Activated naive CD4-positive, alpha-beta T cell treated with Interleukin-2 at 50 U/mL for 16 hours (primary cell): ENCODE results near the gene GRID1.
"Not testable (repeated sequence)": the region's sequence is repeated elsewhere in the genome, so short reads cannot be mapped to it uniquely, and the experiment has no call there.

Experiments used
- DNase-seq: peaks from one replicate; pipeline ENCODE4 v3.0.0-alpha.2; 2020

The GRID1 gene

GRCh38 chr10:86391986-86392722 is 25.6 kb upstream of the GRID1 start:
- no peak for DNase-seq

GRCh38 chr10:86391236-86391840 is 24.7 kb upstream of the GRID1 start:
- no peak for DNase-seq

GRCh38 chr10:86390337-86391120 is 23.9 kb upstream of the GRID1 start:
- DNase-seq = no peak

GRCh38 chr10:86389441-86390193 is 23.0 kb upstream of the GRID1 start:
- no peak for DNase-seq

GRCh38 chr10:86389109-86389440 is 22.5 kb upstream of the GRID1 start:
- not testable (repeated sequence) for DNase-seq

GRCh38 chr10:86388119-86388704 is 21.6 kb upstream of the GRID1 start:
- no peak for DNase-seq

- DNase-seq = no peak
Measured at GRCh38 chr10:86387178-86387794, 20.7 kb upstream of the GRID1 start.

GRCh38 chr10:86385806-86386205 is 19.2 kb upstream of the GRID1 start:
- no peak for DNase-seq

GRCh38 chr10:86377797-86378146 is 11.2 kb upstream of the GRID1 start:
- DNase-seq = no peak

GRCh38 chr10:86376852-86377796 is 10.5 kb upstream of the GRID1 start:
- DNase-seq = peak; percentile 86

GRCh38 chr10:86376403-86376802 is 9.8 kb upstream of the GRID1 start:
- no peak for DNase-seq

- no peak for DNase-seq
Measured at GRCh38 chr10:86375204-86375603, 8.6 kb upstream of the GRID1 start.

GRCh38 chr10:86374664-86375063 is 8.1 kb upstream of the GRID1 start:
- DNase-seq = no peak

GRCh38 chr10:86373828-86374227 is 7.2 kb upstream of the GRID1 start:
- DNase-seq = no peak

GRCh38 chr10:86373251-86373650 is 6.7 kb upstream of the GRID1 start:
- DNase-seq = no peak

- no peak for DNase-seq
Measured at GRCh38 chr10:86372784-86373239, 6.2 kb upstream of the GRID1 start.

- no peak for DNase-seq
Measured at GRCh38 chr10:86372119-86372783, 5.7 kb upstream of the GRID1 start.

- no peak for DNase-seq
Measured at GRCh38 chr10:86371691-86372090, 5.1 kb upstream of the GRID1 start.

GRCh38 chr10:86371116-86371515 is 4.5 kb upstream of the GRID1 start:
- no peak for DNase-seq

- DNase-seq = no peak
Measured at GRCh38 chr10:86370006-86370585, 3.5 kb upstream of the GRID1 start.
